SU-DHL-6 (cell line): ENCODE results near the gene NELL2.

Experiments
- H2AFZ ChIP-seq: fragments of 200-600 bp; sonication (generic); 2 replicates; pipeline ENCODE4 v1.6.1; 2014; ENCODE audit warnings: low read depth, mild to moderate bottlenecking, moderate library complexity, mixed read lengths, antibody characterized with exemption, low read length; ENCODE audit not compliant: severe bottlenecking
- H3F3A ChIP-seq: fragments of 200-600 bp; shearing (Covaris generic); 2 replicates; pipeline ENCODE4 v1.6.0; 2016; ENCODE audit warnings: antibody characterized with exemption, mild to moderate bottlenecking; ENCODE audit not compliant: insufficient read depth
- H3K27ac ChIP-seq: fragments of 200-600 bp; sonication (generic); 2 replicates; pipeline ENCODE4 v1.5.1; 2016; ENCODE audit warnings: low read depth, mild to moderate bottlenecking, low read length, moderate library complexity, mixed read lengths
- H3K27me3 ChIP-seq: fragments of 200-600 bp; sonication (generic), shearing (Covaris generic); 2 replicates; pipeline ENCODE4 v1.6.0; 2014; ENCODE audit warnings: mild to moderate bottlenecking, low read length
- H3K36me3 ChIP-seq: fragments of 200-600 bp; sonication (generic); 2 replicates; pipeline ENCODE4 v1.6.1; 2014; ENCODE audit warnings: mild to moderate bottlenecking, low read length, mixed read lengths
- H3K4me2 ChIP-seq: fragments of 300-600, 200-600 bp; shearing (Covaris generic), sonication (generic); 2 replicates; pipeline ENCODE4 v1.6.0; 2014; ENCODE audit warnings: low read length, low read depth, mild to moderate bottlenecking; ENCODE audit not compliant: poor library complexity, severe bottlenecking
- H3K4me3 ChIP-seq: fragments of 200-600 bp; sonication (generic); 2 replicates; pipeline ENCODE4 v1.5.1; 2014; ENCODE audit warnings: antibody characterized with exemption, low read length, mild to moderate bottlenecking, mixed read lengths; ENCODE audit not compliant: insufficient read depth, poor library complexity, severe bottlenecking
- H3K79me2 ChIP-seq: fragments of 200-600 bp; sonication (generic); 2 replicates; pipeline ENCODE4 v1.6.1; 2014; ENCODE audit warnings: mild to moderate bottlenecking, low read length, moderate library complexity; ENCODE audit not compliant: insufficient read depth
- H3K9ac ChIP-seq: fragments of 200-600 bp; sonication (generic); 2 replicates; pipeline ENCODE4 v1.7.0; 2014; ENCODE audit warnings: mild to moderate bottlenecking, low read length
- H3K9me2 ChIP-seq: fragments of 200-600 bp; sonication (generic); replicated peaks from 2 replicates; pipeline ENCODE4 v1.6.1; 2014; ENCODE audit warnings: low read length; ENCODE audit not compliant: insufficient read depth
- H3K9me3 ChIP-seq: fragments of 200-600 bp; sonication (generic); 2 replicates; pipeline ENCODE4 v1.6.1; 2014; ENCODE audit warnings: low read length, mixed read lengths; ENCODE audit not compliant: insufficient read depth
- H4K20me1 ChIP-seq: fragments of 200-600 bp; sonication (generic); 2 replicates; pipeline ENCODE4 v1.6.1; 2014; ENCODE audit warnings: low read depth, mild to moderate bottlenecking, antibody characterized with exemption, low read length, moderate library complexity, mixed read lengths
- EZH2phosphoT487 ChIP-seq: fragments of 200-600 bp; sonication (generic), shearing (Covaris generic); conservative IDR thresholded peaks from 2 replicates; pipeline ENCODE4 v1.6.1; 2018; ENCODE audit warnings: mild to moderate bottlenecking, antibody characterized with exemption, low read length, moderate library complexity, mixed read lengths
- TF ChIP-seq, protein P1 (sequence below): fragments of 200-600 bp; sonication (generic); IDR thresholded peaks from one replicate; pipeline ENCODE4 v1.5.1; 2017; ENCODE audit warnings: antibody characterized with exemption, mild to moderate bottlenecking, low read length, moderate library complexity; ENCODE audit not compliant: insufficient read depth, poor library complexity, severe bottlenecking

Gene NELL2

GRCh38 chr12:44589697-44590096 lies 286.4 kb downstream of the NELL2 start:
- no peak overlapping the region for H3K9ac ChIP-seq
- no peak overlapping the region for H2AFZ ChIP-seq
- no peak overlapping the region for H3K4me2 ChIP-seq
- no peak overlapping the region for H3K4me3 ChIP-seq
- TF ChIP-seq EZH2phosphoT487: no peak
- no peak overlapping the region for H3K27ac ChIP-seq
- H3F3A ChIP-seq: no peaks in the 10 kb centered on the region
- H3K27me3 ChIP-seq: no peaks in the 10 kb centered on the region
- no peaks in the 10 kb centered on the region for H3K9me3 ChIP-seq
- no peaks in the 10 kb centered on the region for H3K79me2 ChIP-seq
- no peaks in the 10 kb centered on the region for H3K36me3 ChIP-seq
- no peaks in the 10 kb centered on the region for H3K9me2 ChIP-seq
- no peaks in the 10 kb centered on the region for H4K20me1 ChIP-seq

- H3K27ac ChIP-seq: no peak overlapping the region
- H3K27me3 ChIP-seq: no peaks in the 10 kb centered on the region
- no peak for TF ChIP-seq EZH2phosphoT487
- TF ChIP-seq, protein P1, sequence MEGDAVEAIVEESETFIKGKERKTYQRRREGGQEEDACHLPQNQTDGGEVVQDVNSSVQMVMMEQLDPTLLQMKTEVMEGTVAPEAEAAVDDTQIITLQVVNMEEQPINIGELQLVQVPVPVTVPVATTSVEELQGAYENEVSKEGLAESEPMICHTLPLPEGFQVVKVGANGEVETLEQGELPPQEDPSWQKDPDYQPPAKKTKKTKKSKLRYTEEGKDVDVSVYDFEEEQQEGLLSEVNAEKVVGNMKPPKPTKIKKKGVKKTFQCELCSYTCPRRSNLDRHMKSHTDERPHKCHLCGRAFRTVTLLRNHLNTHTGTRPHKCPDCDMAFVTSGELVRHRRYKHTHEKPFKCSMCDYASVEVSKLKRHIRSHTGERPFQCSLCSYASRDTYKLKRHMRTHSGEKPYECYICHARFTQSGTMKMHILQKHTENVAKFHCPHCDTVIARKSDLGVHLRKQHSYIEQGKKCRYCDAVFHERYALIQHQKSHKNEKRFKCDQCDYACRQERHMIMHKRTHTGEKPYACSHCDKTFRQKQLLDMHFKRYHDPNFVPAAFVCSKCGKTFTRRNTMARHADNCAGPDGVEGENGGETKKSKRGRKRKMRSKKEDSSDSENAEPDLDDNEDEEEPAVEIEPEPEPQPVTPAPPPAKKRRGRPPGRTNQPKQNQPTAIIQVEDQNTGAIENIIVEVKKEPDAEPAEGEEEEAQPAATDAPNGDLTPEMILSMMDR: no peak
- H3K9me2 ChIP-seq: no peaks in the 10 kb centered on the region
- H2AFZ ChIP-seq: no peak overlapping the region
- no peaks in the 10 kb centered on the region for H3F3A ChIP-seq
- no peaks in the 10 kb centered on the region for H3K9me3 ChIP-seq
- no peak overlapping the region for H3K4me3 ChIP-seq
- H3K9ac ChIP-seq: no peak overlapping the region
- H4K20me1 ChIP-seq: no peaks in the 10 kb centered on the region
- no peaks in the 10 kb centered on the region for H3K36me3 ChIP-seq
- H3K4me2 ChIP-seq: no peak overlapping the region
- no peaks in the 10 kb centered on the region for H3K79me2 ChIP-seq
Measured at GRCh38 chr12:44588651-44589050, 287.5 kb downstream of the NELL2 start.

- no peak overlapping the region for H3K27ac ChIP-seq
- H3K4me3 ChIP-seq: no peak overlapping the region
- TF ChIP-seq, protein P1: no peak
- TF ChIP-seq EZH2phosphoT487: no peak
- no peaks in the 10 kb centered on the region for H4K20me1 ChIP-seq
- no peaks in the 10 kb centered on the region for H3K36me3 ChIP-seq
- no peaks in the 10 kb centered on the region for H3K9me3 ChIP-seq
- H3K79me2 ChIP-seq: no peaks in the 10 kb centered on the region
- H3F3A ChIP-seq: no peaks in the 10 kb centered on the region
- no peak overlapping the region for H3K4me2 ChIP-seq
- H3K27me3 ChIP-seq: no peaks in the 10 kb centered on the region
- no peaks in the 10 kb centered on the region for H3K9me2 ChIP-seq
- no peak overlapping the region for H3K9ac ChIP-seq
- no peak overlapping the region for H2AFZ ChIP-seq
Measured at GRCh38 chr12:44584625-44585024, 291.5 kb downstream of the NELL2 start.

GRCh38 chr12:44582521-44582920 lies 293.6 kb downstream of the NELL2 start:
- no peaks in the 10 kb centered on the region for H3K9me3 ChIP-seq
- no peaks in the 10 kb centered on the region for H4K20me1 ChIP-seq
- H2AFZ ChIP-seq: no peak overlapping the region
- H3K27ac ChIP-seq: no peak overlapping the region
- no peak overlapping the region for H3K9ac ChIP-seq
- no peak overlapping the region for H3K4me3 ChIP-seq
- H3K4me2 ChIP-seq: no peak overlapping the region
- no peaks in the 10 kb centered on the region for H3K79me2 ChIP-seq
- no peaks in the 10 kb centered on the region for H3K9me2 ChIP-seq
- H3K27me3 ChIP-seq: no peaks in the 10 kb centered on the region
- TF ChIP-seq, protein P1: no peak
- no peak for TF ChIP-seq EZH2phosphoT487
- H3F3A ChIP-seq: no peaks in the 10 kb centered on the region
- no peaks in the 10 kb centered on the region for H3K36me3 ChIP-seq
